Measurements from ENCODE around the gene THOP1. TPM values are rescaled to one million over a fixed set of nuclear protein-coding genes. Genes with fewer than 3 reads are reported as not detected.

The THOP1 gene
- total RNA-seq, 1 donor from 2014 or later, result 56.8 TPM

- H3K36me3 Mint-ChIP-seq (ENCODE audit: low read depth, unreplicated experiment), result peaks cover 61% of the 10 kb centered on the region
- peak overlapping the region; percentile 75 for H3K4me3 Mint-ChIP-seq (ENCODE audit: unreplicated experiment)
- H3K4me1 Mint-ChIP-seq (ENCODE audit: unreplicated experiment), result no peaks in the 10 kb centered on the region
- peaks cover 17% of the 10 kb centered on the region for H3K9me3 Mint-ChIP-seq (ENCODE audit: unreplicated experiment)
- TF ChIP-seq, protein P1, sequence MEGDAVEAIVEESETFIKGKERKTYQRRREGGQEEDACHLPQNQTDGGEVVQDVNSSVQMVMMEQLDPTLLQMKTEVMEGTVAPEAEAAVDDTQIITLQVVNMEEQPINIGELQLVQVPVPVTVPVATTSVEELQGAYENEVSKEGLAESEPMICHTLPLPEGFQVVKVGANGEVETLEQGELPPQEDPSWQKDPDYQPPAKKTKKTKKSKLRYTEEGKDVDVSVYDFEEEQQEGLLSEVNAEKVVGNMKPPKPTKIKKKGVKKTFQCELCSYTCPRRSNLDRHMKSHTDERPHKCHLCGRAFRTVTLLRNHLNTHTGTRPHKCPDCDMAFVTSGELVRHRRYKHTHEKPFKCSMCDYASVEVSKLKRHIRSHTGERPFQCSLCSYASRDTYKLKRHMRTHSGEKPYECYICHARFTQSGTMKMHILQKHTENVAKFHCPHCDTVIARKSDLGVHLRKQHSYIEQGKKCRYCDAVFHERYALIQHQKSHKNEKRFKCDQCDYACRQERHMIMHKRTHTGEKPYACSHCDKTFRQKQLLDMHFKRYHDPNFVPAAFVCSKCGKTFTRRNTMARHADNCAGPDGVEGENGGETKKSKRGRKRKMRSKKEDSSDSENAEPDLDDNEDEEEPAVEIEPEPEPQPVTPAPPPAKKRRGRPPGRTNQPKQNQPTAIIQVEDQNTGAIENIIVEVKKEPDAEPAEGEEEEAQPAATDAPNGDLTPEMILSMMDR (IDR thresholded peaks at IDR 0.05; ENCODE audit: unreplicated experiment), result no peak
- H3K27ac Mint-ChIP-seq (ENCODE audit: unreplicated experiment), result no peak overlapping the region
- peaks cover 2% of the 10 kb centered on the region for H3K27me3 Mint-ChIP-seq (ENCODE audit: unreplicated experiment)
- DNase-seq (ENCODE audit: low spot score), result no peak
Measured at GRCh38 chr19:2827022-2827421, 41.7 kb downstream of the THOP1 start.

DNA sequence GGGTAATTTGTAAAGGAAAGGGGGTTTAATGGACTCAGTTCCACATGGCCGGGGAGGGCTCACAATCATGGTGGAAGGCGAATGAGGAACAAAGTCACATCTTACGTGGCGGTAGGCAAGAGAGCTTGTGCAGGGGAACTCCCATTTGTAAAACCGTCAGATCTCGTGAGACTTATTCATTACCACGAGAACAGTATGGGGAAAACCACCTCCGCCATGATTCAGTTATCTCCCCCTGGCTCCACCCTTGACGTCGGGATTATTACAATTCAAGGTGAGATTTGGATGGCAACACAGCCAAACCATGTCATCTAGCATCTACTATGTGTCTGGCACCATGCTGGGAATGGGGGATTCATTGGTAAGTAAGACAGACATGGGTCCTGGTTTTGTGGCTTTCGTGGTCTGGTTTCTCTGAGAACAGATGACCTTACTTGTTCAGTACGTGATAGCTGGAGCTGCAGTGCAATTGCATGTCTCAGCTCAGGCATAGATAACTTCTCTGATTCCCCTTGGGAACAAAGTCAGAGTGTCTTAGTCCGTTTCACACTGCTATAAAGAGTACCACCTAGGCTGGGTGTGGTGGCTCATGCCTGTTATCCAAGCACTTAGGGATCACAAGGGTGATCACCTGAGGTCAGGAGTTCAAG lies 42.7 kb downstream of the THOP1 start:
- H3K27me3 Mint-ChIP-seq (ENCODE audit: unreplicated experiment), result peaks cover 3% of the 10 kb centered on the region
- peaks cover 69% of the 10 kb centered on the region for H3K36me3 Mint-ChIP-seq (ENCODE audit: low read depth, unreplicated experiment)
- peaks cover 23% of the 10 kb centered on the region for H3K9me3 Mint-ChIP-seq (ENCODE audit: unreplicated experiment)
- H3K27ac Mint-ChIP-seq (ENCODE audit: unreplicated experiment), result no peak overlapping the region
- TF ChIP-seq, protein P1 (IDR thresholded peaks at IDR 0.05; ENCODE audit: unreplicated experiment), result no peak
- no peak for DNase-seq (ENCODE audit: low spot score)
- H3K4me1 Mint-ChIP-seq (ENCODE audit: unreplicated experiment), result no peaks in the 10 kb centered on the region
- H3K4me3 Mint-ChIP-seq (ENCODE audit: unreplicated experiment), result peak overlapping the region; percentile 84

- Mint-ChIP-seq H3K4me1 (ENCODE audit: unreplicated experiment) (no peaks in the 10 kb centered on the region), H3K4me3 (ENCODE audit: unreplicated experiment) (peak overlapping the region; percentile 92), H3K36me3 (ENCODE audit: low read depth, unreplicated experiment) (peaks cover 66% of the 10 kb centered on the region), H3K27ac (ENCODE audit: unreplicated experiment) (no peak overlapping the region), H3K27me3 (ENCODE audit: unreplicated experiment) (peaks cover 13% of the 10 kb centered on the region), H3K9me3 (ENCODE audit: unreplicated experiment) (peaks cover 51% of the 10 kb centered on the region)
- no peak for DNase-seq (ENCODE audit: low spot score)
- TF ChIP-seq, protein P1 (IDR thresholded peaks at IDR 0.05; ENCODE audit: unreplicated experiment), result no peak
Measured at GRCh38 chr19:2834294-2834871, 49.1 kb downstream of the THOP1 start.

GRCh38 chr19:2837430-2837829 lies 52.1 kb downstream of the THOP1 start:
- peaks cover 14% of the 10 kb centered on the region for H3K27me3 Mint-ChIP-seq (ENCODE audit: unreplicated experiment)

More at GRCh38 chr19:2837430-2837829, 52.1 kb downstream of the THOP1 start:
- Mint-ChIP-seq H3K27ac (ENCODE audit: unreplicated experiment) (no peak overlapping the region), H3K9me3 (ENCODE audit: unreplicated experiment) (peaks cover 49% of the 10 kb centered on the region), H3K4me3 (ENCODE audit: unreplicated experiment) (no peak overlapping the region), H3K36me3 (ENCODE audit: low read depth, unreplicated experiment) (peaks cover 51% of the 10 kb centered on the region), H3K4me1 (ENCODE audit: unreplicated experiment) (peaks cover 4% of the 10 kb centered on the region)
- DNase-seq (ENCODE audit: low spot score), result no peak
- TF ChIP-seq, protein P1 (IDR thresholded peaks at IDR 0.05; ENCODE audit: unreplicated experiment), result no peak

Measured in endothelial cell (in vitro differentiated cells).